GM12892 (cell line): ENCODE results near the gene SECISBP2L.

Experiments
- POLR2A ChIP-seq: IDR thresholded peaks from 2 replicates; pipeline ENCODE4 v1.6.1; 2011; ENCODE audit warnings: low read depth, low read length, control low read depth
- POLR2AphosphoS5 ChIP-seq: IDR thresholded peaks from 2 replicates; pipeline ENCODE4 v1.6.1; 2011; ENCODE audit warnings: low read depth, low read length, control low read depth
- TAF1 ChIP-seq: IDR thresholded peaks from 2 replicates; pipeline ENCODE4 v1.6.1; 2011; ENCODE audit warnings: low read depth, mild to moderate bottlenecking, control low read depth, low read length, borderline replicate concordance

GRCh38 chr15:49083401-49084284 lies 37.4 kb upstream of the SECISBP2L start:
- TF ChIP-seq POLR2A (no peak), TAF1 (no peak), POLR2AphosphoS5 (no peak)
